Peyer's patch (tissue), 4 donors: ENCODE measurements around the gene RAB39A. TPM values are rescaled to one million over a fixed set of nuclear protein-coding genes. Genes with fewer than 3 reads are reported as not detected.
A peak's percentile ranks its signal among the peaks of the same experiment; 100 is the strongest.
"Not testable (repeated sequence)": the region's sequence is repeated elsewhere in the genome, so short reads cannot be mapped to it uniquely, and the experiment has no call there.

Experiments
- DNase-seq, 3 donors: peaks; one replicate each; pipeline ENCODE4 v3.0.0-alpha.2; 2017 to 2019
- H3K27ac ChIP-seq, 4 donors: fragments of 200-600 bp; sonication (generic); one replicate each; pipeline ENCODE4 v1.5.1; 2016 to 2019
- H3K27me3 ChIP-seq, 2 donors: fragments of 200-600 bp; sonication (generic); one replicate each; pipeline ENCODE4 v1.5.1; 2019
- H3K36me3 ChIP-seq, 3 donors: fragments of 200-600 bp; sonication (generic); one replicate each; pipeline ENCODE4 v1.5.1; 2016 to 2019
- H3K4me1 ChIP-seq, 4 donors: fragments of 200-600 bp; sonication (generic); one replicate each; pipeline ENCODE4 v1.5.1; 2016 to 2019
- H3K4me3 ChIP-seq, 4 donors: fragments of 200-600 bp; sonication (generic); 1 replicate in 3 of 4; 2 replicates in 1 of 4; pipeline ENCODE4 v1.5.1; 2016 to 2019; ENCODE audit warnings: mild to moderate bottlenecking in 1 of 4
- H3K9me3 ChIP-seq, 4 donors: fragments of 200-600 bp; sonication (generic); one replicate each; pipeline ENCODE4 v1.5.1; 2016 to 2019; ENCODE audit warnings: mild to moderate bottlenecking in 1 of 4
- CTCF ChIP-seq, 6 experiments: fragments of 450-650 bp in 4 of 6; fragments of 200-600 bp in 2 of 6; sonication (generic) in 1 of 6; IDR thresholded peaks; one replicate each; pipeline ENCODE4 v1.5.1; 2017 to 2019; ENCODE audit warnings: antibody characterized with exemption in 6 of 6, mild to moderate bottlenecking in 3 of 6, moderate library complexity in 1 of 6
- POLR2A ChIP-seq, 2 donors: fragments of 450-650 bp; IDR thresholded peaks; one replicate each; pipeline ENCODE4 v1.5.1; 2017; ENCODE audit warnings: antibody characterized with exemption in 2 of 2, mild to moderate bottlenecking in 2 of 2, moderate library complexity in 2 of 2
- total RNA-seq, 4 donors: library from RNA; depleted of rRNA; stranded (reverse); fragments of >200 nt; gene quantifications; one replicate each; pipeline ENCODE4 v1.1.0, GENCODE V29; 2016

The RAB39A gene
- total RNA-seq, 4 donors from 2014 or later, result 0.67 to 2.5 (median 0.87) TPM

GRCh38 chr11:107928767-107929507 is 689 bp downstream of the RAB39A start:
- TF ChIP-seq POLR2A (IDR thresholded peaks at IDR 0.05) (no peak), CTCF (IDR thresholded peaks at IDR 0.05) (no peak)
- peaks cover 0 to 9% (median 1%) of the 10 kb centered on the region in 4 donors for H3K4me1 ChIP-seq
- H3K27me3 ChIP-seq, result no peaks in the 10 kb centered on the region
- H3K27ac ChIP-seq, result peak overlapping the region in 2 of 4 donors; percentile 37 to 64
- no peaks in the 10 kb centered on the region for H3K36me3 ChIP-seq
- no peaks in the 10 kb centered on the region for H3K9me3 ChIP-seq
- H3K4me3 ChIP-seq, result peak overlapping the region; percentile 40 to 58 (median 56)
- DNase-seq, result peak in 1 of 3 donors; percentile 52

GRCh38 chr11:107929611-107930200 is 1.5 kb downstream of the RAB39A start:
- H3K4me3 ChIP-seq, result peak overlapping the region in 1 of 4 donors; percentile 58
- H3K4me1 ChIP-seq, result peaks cover 0 to 9% (median 1%) of the 10 kb centered on the region in 4 donors
- no peaks in the 10 kb centered on the region for H3K36me3 ChIP-seq
- no peak overlapping the region for H3K27ac ChIP-seq
- H3K27me3 ChIP-seq, result no peaks in the 10 kb centered on the region
- no peak for TF ChIP-seq CTCF (IDR thresholded peaks at IDR 0.05)
- TF ChIP-seq POLR2A (IDR thresholded peaks at IDR 0.05), result no peak
- no peak for DNase-seq
- H3K9me3 ChIP-seq, result no peaks in the 10 kb centered on the region

DNA sequence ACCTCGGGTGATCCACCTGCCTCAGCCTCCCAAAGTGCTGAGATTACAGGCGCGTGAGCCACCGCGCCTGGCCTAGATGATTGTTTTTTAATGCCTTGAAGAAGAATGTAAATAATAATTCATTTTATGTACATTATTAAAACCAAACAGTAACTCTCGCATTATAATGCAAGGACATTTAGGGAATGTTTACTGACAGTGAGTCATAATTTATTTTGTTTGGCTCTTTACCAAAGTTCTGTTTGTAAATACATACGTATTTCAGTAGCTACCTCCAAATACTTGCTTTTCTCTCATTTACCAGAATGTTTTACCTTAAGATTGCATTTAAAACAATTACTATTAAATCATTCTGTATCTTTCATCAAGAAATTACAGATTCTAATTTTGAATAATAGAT is 3.0 kb downstream of the RAB39A start:
- Histone ChIP-seq H3K36me3 (no peaks in the 10 kb centered on the region), H3K4me1 (peaks cover 0 to 9% (median 1%) of the 10 kb centered on the region in 4 donors), H3K27me3 (no peaks in the 10 kb centered on the region), H3K27ac (no peak overlapping the region), H3K4me3 (no peak overlapping the region), H3K9me3 (no peaks in the 10 kb centered on the region)
- TF ChIP-seq CTCF (IDR thresholded peaks at IDR 0.05) (no peak), POLR2A (IDR thresholded peaks at IDR 0.05) (no peak)
- no peak for DNase-seq

DNA sequence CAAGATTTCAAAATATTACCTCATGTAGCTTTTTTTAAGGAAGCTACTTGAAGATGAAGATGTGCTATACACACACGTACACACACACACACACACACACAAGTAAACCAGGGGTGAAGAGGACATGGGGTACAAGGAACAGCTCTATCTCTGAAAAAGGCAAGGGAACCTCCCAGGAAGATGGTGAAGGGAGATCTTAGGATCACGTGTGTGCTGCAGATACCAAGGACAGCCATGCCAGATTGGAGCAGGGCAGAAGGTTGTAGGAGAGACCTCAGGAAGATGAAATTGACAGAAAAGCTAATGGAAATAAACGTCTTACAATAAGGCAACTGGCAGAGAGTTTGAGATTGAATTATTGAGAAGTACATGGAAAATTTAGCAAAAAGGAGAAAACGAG is 19.7 kb downstream of the RAB39A start:
- no peak for DNase-seq
- Histone ChIP-seq H3K4me1 (no peaks in the 10 kb centered on the region), H3K36me3 (no peaks in the 10 kb centered on the region), H3K27ac (no peak overlapping the region), H3K9me3 (no peaks in the 10 kb centered on the region), H3K27me3 (no peaks in the 10 kb centered on the region), H3K4me3 (no peak overlapping the region)
- TF ChIP-seq CTCF (IDR thresholded peaks at IDR 0.05), result no peak
- TF ChIP-seq POLR2A (IDR thresholded peaks at IDR 0.05), result no peak

- not testable (repeated sequence) for H3K4me1 ChIP-seq, H3K27ac ChIP-seq, DNase-seq, H3K4me3 ChIP-seq, H3K36me3 ChIP-seq, H3K27me3 ChIP-seq, H3K9me3 ChIP-seq
Observed at GRCh38 chr11:107948328-107948727, 20.1 kb downstream of the RAB39A start.

- no peak for TF ChIP-seq CTCF (IDR thresholded peaks at IDR 0.05)
- TF ChIP-seq POLR2A (IDR thresholded peaks at IDR 0.05), result no peak
- Histone ChIP-seq H3K36me3 (no peaks in the 10 kb centered on the region), H3K27ac (no peak overlapping the region), H3K27me3 (no peaks in the 10 kb centered on the region), H3K4me1 (no peaks in the 10 kb centered on the region), H3K9me3 (no peaks in the 10 kb centered on the region), H3K4me3 (no peak overlapping the region)
- no peak for DNase-seq
Observed at GRCh38 chr11:107951155-107951554, 22.9 kb downstream of the RAB39A start.
